ENCODE results near the gene PTBP2. TPM values are rescaled to one million over a fixed set of nuclear protein-coding genes. Genes with fewer than 3 reads are reported as not detected.

Gene PTBP2
- total and polyA plus RNA-seq, 10 of the 15 experiments (the other 5 are each of a cell fraction or from before 2014, with no cell fraction given) = 5.8 to 17.5 (median 11.1) TPM

DNA sequence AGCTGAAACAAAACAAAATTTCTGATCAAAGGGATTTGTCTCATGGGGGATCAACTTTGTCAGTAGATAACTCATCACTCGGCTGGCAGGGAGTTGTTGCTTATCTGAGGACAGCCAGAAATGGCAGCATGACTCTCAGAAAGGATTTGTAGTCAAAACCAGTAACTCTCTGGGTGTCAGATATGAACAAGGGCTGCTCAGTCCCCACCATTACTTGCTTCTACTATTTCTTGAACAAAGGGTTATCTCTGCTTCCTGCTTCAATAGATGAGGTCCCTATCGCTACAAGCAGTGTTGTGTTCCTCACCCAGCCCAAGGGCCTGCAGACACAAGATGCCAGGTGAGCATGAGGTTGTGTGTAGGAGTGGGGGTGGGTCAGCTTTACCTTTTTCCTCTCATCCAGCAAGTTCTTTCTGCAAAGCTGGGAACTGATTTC is 116.2 kb downstream of the PTBP2 start:
- POLR2A ChIA-PET = no interaction called here
- DNase-seq (ENCODE audit: low read depth, low spot score) (no peak), FAIRE-seq (no peak), ATAC-seq (no peak)
- no peaks in the 10 kb centered on the region for H3K9me3 ChIP-seq (replicated peaks; ENCODE audit: control insufficient read depth, insufficient read depth, low read length)
- H3K27ac ChIP-seq (ENCODE audit: control insufficient read depth, insufficient read depth) = no peak overlapping the region
- no peaks in the 10 kb centered on the region for H3K79me2 ChIP-seq (ENCODE audit: control insufficient read depth, insufficient read depth, low read length)
- RAD21 ChIA-PET (ENCODE audit: unreplicated experiment) = no interaction called here
- no TSS peak for BruUV-seq (replicated peaks)
- no peaks in the 10 kb centered on the region for H3K27me3 ChIP-seq (replicated peaks in 1 of 2; ENCODE audit: control insufficient read depth in 2 of 2, insufficient read depth in 2 of 2, low read length in 1 of 2)
- SMC1A ChIA-PET (ENCODE audit: uncharacterized antibody, unreplicated experiment) = interaction anchor here (1.1 kb wide), 1 partner anchor 14 kb away, joined by 3 read pairs; no protein-coding TSS in a partner anchor
- no peaks in the 10 kb centered on the region for H4K20me1 ChIP-seq (ENCODE audit: control insufficient read depth, insufficient read depth)
- TF ChIP-seq PBX3 (IDR thresholded peaks at IDR 0.05; ENCODE audit: insufficient replicate concordance, low read depth, low read length) (no peak), SKIL (IDR thresholded peaks at IDR 0.05; ENCODE audit: low read depth, poor library complexity, severe bottlenecking) (no peak), RUNX3 (IDR thresholded peaks at IDR 0.05; ENCODE audit: low read length) (no peak), ZBTB4 (CRISPR knock-in tag; IDR thresholded peaks at IDR 0.05) (no peak), MEF2A (IDR thresholded peaks at IDR 0.05; ENCODE audit: insufficient read depth, low read depth, low read length) (no peak), MYB (IDR thresholded peaks at IDR 0.05; ENCODE audit: borderline replicate concordance, low read depth, low read length) (no peak), BHLHE40 (IDR thresholded peaks at IDR 0.05; ENCODE audit: borderline replicate concordance in 1 of 2, low read depth in 2 of 2, low read length in 1 of 2) (no peak), NR2F1 (conservative IDR thresholded peaks at IDR 0.05) (no peak), HDGF (IDR thresholded peaks at IDR 0.05) (no peak), CTCF (IDR thresholded peaks at IDR 0.05 in 2 of 3, conservative IDR thresholded peaks at IDR 0.05 in 1 of 3; ENCODE audit: control insufficient read depth in 2 of 3, extremely low read depth in 1 of 3, insufficient read depth in 1 of 3, low read depth in 3 of 3, low read length in 3 of 3) (no peak), BCL11A (IDR thresholded peaks at IDR 0.05; ENCODE audit: low read depth, low read length) (no peak), NFYA (IDR thresholded peaks at IDR 0.05; ENCODE audit: borderline replicate concordance, low read depth, low read length) (no peak), BMI1 (IDR thresholded peaks at IDR 0.05; ENCODE audit: borderline replicate concordance) (no peak), RCOR1 (conservative IDR thresholded peaks at IDR 0.05; ENCODE audit: low read depth, low read length) (no peak)
- H3K4me2 ChIP-seq (ENCODE audit: control insufficient read depth, insufficient read depth) = no peak overlapping the region
- no peaks in the 10 kb centered on the region for H3K4me1 ChIP-seq (ENCODE audit: control insufficient read depth, insufficient read depth, low read length)
- H3K36me3 ChIP-seq (ENCODE audit: control insufficient read depth in 2 of 2, insufficient read depth in 2 of 2, low read length in 1 of 2) = no peaks in the 10 kb centered on the region
- no peak overlapping the region for H3K4me3 ChIP-seq
- CTCF ChIA-PET = no interaction called here
- no peak overlapping the region for H2AFZ ChIP-seq (ENCODE audit: control insufficient read depth, low read depth, low read length)
- 71% methylated on average over 2 of the region's 2 CpGs for WGBS (ENCODE audit: insufficient coverage, insufficient replicate concordance, low lambda C conversion rate, missing lambda C conversion rate)
- in situ Hi-C loops (cut with MboI) = no loop called here
- H3K9ac ChIP-seq (ENCODE audit: control insufficient read depth, insufficient read depth, low read length) = no peak overlapping the region
- intact Hi-C loops (cut with micrococcal nuclease; ENCODE audit: unreplicated experiment) = no loop called here
